HEK293 (cell line): Measurements from ENCODE around the gene HABP4.

Experiments used
- CTCF ChIA-PET: fragments of 350-600 bp; formaldehyde crosslinking; extraction: SDS; loops from one replicate; lab custom pipeline; 2021; ENCODE audit warnings: antibody characterized with exemption; lab: Yijun Ruan, JAX
- POLR2A ChIA-PET: fragments of 300-600 bp; formaldehyde crosslinking; extraction: SDS; loops from one replicate; lab custom pipeline; 2020; ENCODE audit warnings: antibody characterized with exemption, inconsistent platforms; lab: Yijun Ruan, JAX
- H3K27ac ChIP-seq: fragments of 200-500 bp; sonication (Bioruptor generic); 2 replicates; pipeline ENCODE4 v1.5.1; 2014; ENCODE audit warnings: low read depth, low read length, control low read depth, inconsistent platforms; ENCODE audit errors: extremely low read depth
- H3K36me3 ChIP-seq, 2 experiments: fragments of 200-500 bp in 1 of 2; sonication (Bioruptor generic) in 1 of 2; 1 replicate in 1 of 2; 2 replicates in 1 of 2; pipeline ENCODE4 v1.5.1; 2014 to 2017; ENCODE audit warnings: inconsistent platforms in 2 of 2, low read length in 2 of 2; ENCODE audit not compliant: control insufficient read depth in 2 of 2, insufficient read depth in 1 of 2
- H3K4me1 ChIP-seq: fragments of 200-500 bp; sonication (Bioruptor generic); 2 replicates; pipeline ENCODE4 v1.5.1; 2014; ENCODE audit warnings: mild to moderate bottlenecking, low read length, inconsistent platforms; ENCODE audit not compliant: control insufficient read depth, insufficient read depth
- H3K4me3 ChIP-seq: 2 replicates; pipeline ENCODE4 v1.5.1; 2011; ENCODE audit warnings: low read depth, mild to moderate bottlenecking, control low read depth, low read length, moderate library complexity
- H3K9me3 ChIP-seq: fragments of 200-500 bp; sonication (Bioruptor generic); 2 replicates; pipeline ENCODE4 v1.5.1; 2014; ENCODE audit warnings: low read depth, low read length, inconsistent platforms; ENCODE audit not compliant: control insufficient read depth, insufficient read depth
- GLIS1 ChIP-seq: fragments of 450-650 bp; formaldehyde crosslinking; IDR thresholded peaks from 2 replicates; pipeline ENCODE4 v1.5.1; 2016; ENCODE audit warnings: missing biosample characterization, missing genetic modification characterization
- KLF8 ChIP-seq: fragments of 450-650 bp; formaldehyde crosslinking; IDR thresholded peaks from 2 replicates; pipeline ENCODE4 v1.5.1; 2016; ENCODE audit warnings: missing biosample characterization, missing genetic modification characterization
- MZF1 ChIP-seq: fragments of 450-650 bp; formaldehyde crosslinking; IDR thresholded peaks from 2 replicates; pipeline ENCODE4 v1.5.1; 2017; ENCODE audit warnings: missing biosample characterization, missing genetic modification characterization, borderline replicate concordance
- OVOL3 ChIP-seq: fragments of 450-650 bp; formaldehyde crosslinking; IDR thresholded peaks from 2 replicates; pipeline ENCODE4 v1.5.1; 2016; ENCODE audit warnings: missing biosample characterization, missing genetic modification characterization
- SCRT2 ChIP-seq: fragments of 450-650 bp; formaldehyde crosslinking; IDR thresholded peaks from 2 replicates; pipeline ENCODE4 v1.5.1; 2016; ENCODE audit warnings: missing biosample characterization, missing genetic modification characterization
- ZFHX2 ChIP-seq: fragments of 450-650 bp; formaldehyde crosslinking; conservative IDR thresholded peaks from 2 replicates; pipeline ENCODE4 v1.5.1; 2016; ENCODE audit warnings: missing biosample characterization, missing genetic modification characterization
- ZFP3 ChIP-seq: fragments of 450-650 bp; formaldehyde crosslinking; IDR thresholded peaks from 2 replicates; pipeline ENCODE4 v1.5.1; 2016; ENCODE audit warnings: low read depth, missing biosample characterization, missing genetic modification characterization
- ZIC2 ChIP-seq: fragments of 450-650 bp; formaldehyde crosslinking; IDR thresholded peaks from 2 replicates; pipeline ENCODE4 v1.5.1; 2016; ENCODE audit warnings: missing biosample characterization, missing genetic modification characterization
- ZNF10 ChIP-seq: fragments of 450-650 bp; formaldehyde crosslinking; IDR thresholded peaks from 2 replicates; pipeline ENCODE4 v1.5.1; 2017; ENCODE audit warnings: missing biosample characterization, missing genetic modification characterization
- ZNF155 ChIP-seq: fragments of 450-650 bp; formaldehyde crosslinking; IDR thresholded peaks from 2 replicates; pipeline ENCODE4 v1.5.1; 2016; ENCODE audit warnings: missing biosample characterization, missing genetic modification characterization
- ZNF19 ChIP-seq: fragments of 450-650 bp; formaldehyde crosslinking; IDR thresholded peaks from 2 replicates; pipeline ENCODE4; 2016; ENCODE audit warnings: missing biosample characterization, missing genetic modification characterization, low read depth
- ZNF324 ChIP-seq: fragments of 450-650 bp; formaldehyde crosslinking; IDR thresholded peaks from 2 replicates; pipeline ENCODE4 v1.5.1; 2016; ENCODE audit warnings: missing biosample characterization, missing genetic modification characterization
- ZNF366 ChIP-seq: fragments of 450-650 bp; formaldehyde crosslinking; conservative IDR thresholded peaks from 2 replicates; pipeline ENCODE4 v1.5.1; 2016; ENCODE audit warnings: missing biosample characterization, missing genetic modification characterization
- ZNF391 ChIP-seq: fragments of 450-650 bp; formaldehyde crosslinking; IDR thresholded peaks from 2 replicates; pipeline ENCODE4 v1.5.1; 2016; ENCODE audit warnings: low read depth, missing biosample characterization, missing genetic modification characterization, borderline replicate concordance
- ZNF404 ChIP-seq: fragments of 450-650 bp; formaldehyde crosslinking; IDR thresholded peaks from 2 replicates; pipeline ENCODE4 v1.5.1; 2017; ENCODE audit warnings: missing biosample characterization, missing genetic modification characterization
- ZNF416 ChIP-seq: fragments of 450-650 bp; formaldehyde crosslinking; IDR thresholded peaks from 2 replicates; pipeline ENCODE4 v1.5.1; 2016; ENCODE audit warnings: missing biosample characterization, missing genetic modification characterization
- ZNF600 ChIP-seq: fragments of 450-650 bp; formaldehyde crosslinking; IDR thresholded peaks from 2 replicates; pipeline ENCODE4 v1.5.1; 2016; ENCODE audit warnings: missing biosample characterization, missing genetic modification characterization
- ZNF610 ChIP-seq: fragments of 450-650 bp; formaldehyde crosslinking; IDR thresholded peaks from 2 replicates; pipeline ENCODE4 v1.5.1; 2016; ENCODE audit warnings: missing biosample characterization, missing genetic modification characterization, borderline replicate concordance
- ZNF621 ChIP-seq: fragments of 450-650 bp; formaldehyde crosslinking; IDR thresholded peaks from 2 replicates; pipeline ENCODE4 v1.5.1; 2017; ENCODE audit warnings: missing biosample characterization, missing genetic modification characterization
- ZNF707 ChIP-seq: fragments of 450-650 bp; formaldehyde crosslinking; IDR thresholded peaks from 2 replicates; pipeline ENCODE4 v1.5.1; 2016; ENCODE audit warnings: missing biosample characterization, missing genetic modification characterization
- ZNF776 ChIP-seq: fragments of 450-650 bp; formaldehyde crosslinking; IDR thresholded peaks from 2 replicates; pipeline ENCODE4 v1.5.0; 2017; ENCODE audit warnings: missing biosample characterization, missing genetic modification characterization, borderline replicate concordance
- ZNF785 ChIP-seq: fragments of 450-650 bp; formaldehyde crosslinking; IDR thresholded peaks from 2 replicates; pipeline ENCODE4 v1.5.1; 2016; ENCODE audit warnings: missing biosample characterization, missing genetic modification characterization
- ZNF792 ChIP-seq: fragments of 450-650 bp; formaldehyde crosslinking; IDR thresholded peaks from 2 replicates; pipeline ENCODE4 v1.5.1; 2016; ENCODE audit warnings: missing biosample characterization, missing genetic modification characterization
- ZSCAN23 ChIP-seq: fragments of 450-650 bp; formaldehyde crosslinking; IDR thresholded peaks from 2 replicates; pipeline ENCODE4 v1.5.1; 2016; ENCODE audit warnings: missing biosample characterization, missing genetic modification characterization
- ZSCAN30 ChIP-seq: fragments of 450-650 bp; IDR thresholded peaks from 2 replicates; pipeline ENCODE4 v1.5.1; 2018; ENCODE audit warnings: missing biosample characterization, mild to moderate bottlenecking, missing genetic modification characterization, moderate library complexity
- ZXDB ChIP-seq: fragments of 450-650 bp; formaldehyde crosslinking; IDR thresholded peaks from 2 replicates; pipeline ENCODE4 v1.5.1; 2016; ENCODE audit warnings: missing biosample characterization, missing genetic modification characterization
- TF ChIP-seq, protein P1 (sequence below): fragments of 450-650 bp; formaldehyde crosslinking; IDR thresholded peaks from 2 replicates; pipeline ENCODE4 v1.5.0; 2017; ENCODE audit warnings: missing biosample characterization, missing genetic modification characterization, borderline replicate concordance
- TF ChIP-seq, protein P2 (sequence below): fragments of 450-650 bp; formaldehyde crosslinking; IDR thresholded peaks from 2 replicates; pipeline ENCODE4 v1.5.1; 2016; ENCODE audit warnings: missing biosample characterization, missing genetic modification characterization
- TF ChIP-seq, protein P3 (sequence below): fragments of 450-650 bp; formaldehyde crosslinking; IDR thresholded peaks from 2 replicates; pipeline ENCODE4 v1.5.1; 2016; ENCODE audit warnings: missing biosample characterization, missing genetic modification characterization
- TF ChIP-seq, protein P4 (sequence below): fragments of 450-650 bp; formaldehyde crosslinking; optimal IDR thresholded peaks from 2 replicates; pipeline ENCODE3; 2016; ENCODE audit warnings: missing biosample characterization, mild to moderate bottlenecking, missing genetic modification characterization
- TF ChIP-seq, protein P5 (sequence below): fragments of 450-650 bp; formaldehyde crosslinking; IDR thresholded peaks from 2 replicates; pipeline ENCODE4 v1.5.1; 2016; ENCODE audit warnings: missing biosample characterization, missing genetic modification characterization

Gene HABP4

DNA sequence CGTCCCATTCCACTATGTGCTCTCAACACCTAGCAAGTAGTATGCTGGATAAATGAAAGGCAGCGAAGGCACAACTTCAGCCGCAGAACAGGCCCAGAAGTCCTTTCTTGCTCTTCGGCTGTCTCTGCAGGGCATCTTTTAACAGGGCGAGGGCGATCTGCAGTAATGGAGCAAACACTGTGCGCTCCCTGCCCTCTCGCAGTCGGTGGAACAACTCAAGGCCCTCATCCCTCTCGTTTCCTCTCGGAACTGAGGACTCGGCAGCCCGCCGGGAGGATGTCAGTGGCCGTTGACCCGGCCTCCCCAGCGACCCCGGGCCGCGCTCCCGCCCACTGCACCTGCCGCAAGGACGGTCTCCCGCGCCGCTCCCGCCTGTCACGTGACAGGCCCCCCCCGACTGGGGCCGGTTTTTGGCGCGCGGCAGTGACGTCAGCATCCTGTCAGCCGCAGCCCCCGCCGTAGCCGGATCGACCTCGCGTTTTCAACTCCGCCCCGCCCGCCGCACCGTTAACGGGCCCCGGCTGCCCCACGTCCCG is 32.9 kb upstream of the HABP4 start:
- H3K36me3 ChIP-seq, result peaks cover 0 to 7% of the 10 kb centered on the region in 2 experiments; a peak in 2 of 3 replicates
- POLR2A ChIA-PET, result interaction anchor here (0.6 kb wide), 1 partner anchor 8 kb away, joined by 3 read pairs; no protein-coding TSS in a partner anchor
- no peaks in the 10 kb centered on the region for H3K9me3 ChIP-seq
- peaks cover 5% of the 10 kb centered on the region; the same call in 1 of the 2 replicates for H3K4me1 ChIP-seq
- CTCF ChIA-PET, result no interaction called here
- peak overlapping the region; percentile 70 for H3K4me3 ChIP-seq
- H3K27ac ChIP-seq, result peak overlapping the region; percentile 98; the same call in 1 of the 2 replicates
- TF ChIP-seq ZNF155 (tag by site-specific recombination), result no peak
- no peak for TF ChIP-seq ZNF707
- TF ChIP-seq ZNF416, result no peak
- TF ChIP-seq ZNF792 (tag by site-specific recombination), result no peak
- TF ChIP-seq ZNF391 (tag by site-specific recombination), result 0 out of 2 replicates have a peak, but pooled peaks have one; percentile 25
- TF ChIP-seq, protein P1, sequence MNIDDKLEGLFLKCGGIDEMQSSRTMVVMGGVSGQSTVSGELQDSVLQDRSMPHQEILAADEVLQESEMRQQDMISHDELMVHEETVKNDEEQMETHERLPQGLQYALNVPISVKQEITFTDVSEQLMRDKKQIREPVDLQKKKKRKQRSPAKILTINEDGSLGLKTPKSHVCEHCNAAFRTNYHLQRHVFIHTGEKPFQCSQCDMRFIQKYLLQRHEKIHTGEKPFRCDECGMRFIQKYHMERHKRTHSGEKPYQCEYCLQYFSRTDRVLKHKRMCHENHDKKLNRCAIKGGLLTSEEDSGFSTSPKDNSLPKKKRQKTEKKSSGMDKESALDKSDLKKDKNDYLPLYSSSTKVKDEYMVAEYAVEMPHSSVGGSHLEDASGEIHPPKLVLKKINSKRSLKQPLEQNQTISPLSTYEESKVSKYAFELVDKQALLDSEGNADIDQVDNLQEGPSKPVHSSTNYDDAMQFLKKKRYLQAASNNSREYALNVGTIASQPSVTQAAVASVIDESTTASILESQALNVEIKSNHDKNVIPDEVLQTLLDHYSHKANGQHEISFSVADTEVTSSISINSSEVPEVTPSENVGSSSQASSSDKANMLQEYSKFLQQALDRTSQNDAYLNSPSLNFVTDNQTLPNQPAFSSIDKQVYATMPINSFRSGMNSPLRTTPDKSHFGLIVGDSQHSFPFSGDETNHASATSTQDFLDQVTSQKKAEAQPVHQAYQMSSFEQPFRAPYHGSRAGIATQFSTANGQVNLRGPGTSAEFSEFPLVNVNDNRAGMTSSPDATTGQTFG (tag by site-specific recombination), result no peak
- TF ChIP-seq, protein P2, sequence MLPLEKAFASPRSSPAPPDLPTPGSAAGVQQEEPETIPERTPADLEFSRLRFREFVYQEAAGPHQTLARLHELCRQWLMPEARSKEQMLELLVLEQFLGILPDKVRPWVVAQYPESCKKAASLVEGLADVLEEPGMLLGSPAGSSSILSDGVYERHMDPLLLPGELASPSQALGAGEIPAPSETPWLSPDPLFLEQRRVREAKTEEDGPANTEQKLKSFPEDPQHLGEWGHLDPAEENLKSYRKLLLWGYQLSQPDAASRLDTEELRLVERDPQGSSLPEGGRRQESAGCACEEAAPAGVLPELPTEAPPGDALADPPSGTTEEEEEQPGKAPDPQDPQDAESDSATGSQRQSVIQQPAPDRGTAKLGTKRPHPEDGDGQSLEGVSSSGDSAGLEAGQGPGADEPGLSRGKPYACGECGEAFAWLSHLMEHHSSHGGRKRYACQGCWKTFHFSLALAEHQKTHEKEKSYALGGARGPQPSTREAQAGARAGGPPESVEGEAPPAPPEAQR (tag by site-specific recombination), result no peak
- TF ChIP-seq ZFHX2 (tag by site-specific recombination), result peak; percentile 68
- TF ChIP-seq KLF8 (tag by site-specific recombination), result peak; percentile 41; the same call in 1 of the 2 replicates
- TF ChIP-seq, protein P3, sequence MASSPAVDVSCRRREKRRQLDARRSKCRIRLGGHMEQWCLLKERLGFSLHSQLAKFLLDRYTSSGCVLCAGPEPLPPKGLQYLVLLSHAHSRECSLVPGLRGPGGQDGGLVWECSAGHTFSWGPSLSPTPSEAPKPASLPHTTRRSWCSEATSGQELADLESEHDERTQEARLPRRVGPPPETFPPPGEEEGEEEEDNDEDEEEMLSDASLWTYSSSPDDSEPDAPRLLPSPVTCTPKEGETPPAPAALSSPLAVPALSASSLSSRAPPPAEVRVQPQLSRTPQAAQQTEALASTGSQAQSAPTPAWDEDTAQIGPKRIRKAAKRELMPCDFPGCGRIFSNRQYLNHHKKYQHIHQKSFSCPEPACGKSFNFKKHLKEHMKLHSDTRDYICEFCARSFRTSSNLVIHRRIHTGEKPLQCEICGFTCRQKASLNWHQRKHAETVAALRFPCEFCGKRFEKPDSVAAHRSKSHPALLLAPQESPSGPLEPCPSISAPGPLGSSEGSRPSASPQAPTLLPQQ (tag by site-specific recombination), result peak; percentile 56
- TF ChIP-seq ZNF19 (tag by site-specific recombination), result no peak
- no peak for TF ChIP-seq ZSCAN23 (tag by site-specific recombination)
- peak; percentile 55 for TF ChIP-seq ZIC2 (tag by site-specific recombination)
- 0 out of 2 replicates have a peak, but pooled peaks have one; percentile 35 for TF ChIP-seq ZNF610 (tag by site-specific recombination)
- TF ChIP-seq ZNF366 (tag by site-specific recombination), result no peak
- TF ChIP-seq MZF1, result no peak
- TF ChIP-seq ZSCAN30, result no peak
- TF ChIP-seq SCRT2 (tag by site-specific recombination), result no peak
- TF ChIP-seq OVOL3 (tag by site-specific recombination), result no peak
- TF ChIP-seq ZNF10 (tag by site-specific recombination), result no peak
- TF ChIP-seq ZNF404 (tag by site-specific recombination), result no peak
- TF ChIP-seq, protein P4, sequence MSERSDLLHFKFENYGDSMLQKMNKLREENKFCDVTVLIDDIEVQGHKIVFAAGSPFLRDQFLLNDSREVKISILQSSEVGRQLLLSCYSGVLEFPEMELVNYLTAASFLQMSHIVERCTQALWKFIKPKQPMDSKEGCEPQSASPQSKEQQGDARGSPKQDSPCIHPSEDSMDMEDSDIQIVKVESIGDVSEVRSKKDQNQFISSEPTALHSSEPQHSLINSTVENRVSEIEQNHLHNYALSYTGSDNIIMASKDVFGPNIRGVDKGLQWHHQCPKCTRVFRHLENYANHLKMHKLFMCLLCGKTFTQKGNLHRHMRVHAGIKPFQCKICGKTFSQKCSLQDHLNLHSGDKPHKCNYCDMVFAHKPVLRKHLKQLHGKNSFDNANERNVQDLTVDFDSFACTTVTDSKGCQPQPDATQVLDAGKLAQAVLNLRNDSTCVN (tag by site-specific recombination), result peak; percentile 88
- 0 out of 2 replicates have a peak, but pooled peaks have one; percentile 54 for TF ChIP-seq ZNF324 (tag by site-specific recombination)
- TF ChIP-seq GLIS1 (tag by site-specific recombination), result peak; percentile 79
- no peak for TF ChIP-seq ZNF785 (tag by site-specific recombination)
- TF ChIP-seq ZNF600 (tag by site-specific recombination), result peak; percentile 21
- TF ChIP-seq ZXDB, result peak; percentile 64
- TF ChIP-seq ZFP3 (tag by site-specific recombination), result no peak
- no peak for TF ChIP-seq ZNF776 (tag by site-specific recombination)
- TF ChIP-seq, protein P5, sequence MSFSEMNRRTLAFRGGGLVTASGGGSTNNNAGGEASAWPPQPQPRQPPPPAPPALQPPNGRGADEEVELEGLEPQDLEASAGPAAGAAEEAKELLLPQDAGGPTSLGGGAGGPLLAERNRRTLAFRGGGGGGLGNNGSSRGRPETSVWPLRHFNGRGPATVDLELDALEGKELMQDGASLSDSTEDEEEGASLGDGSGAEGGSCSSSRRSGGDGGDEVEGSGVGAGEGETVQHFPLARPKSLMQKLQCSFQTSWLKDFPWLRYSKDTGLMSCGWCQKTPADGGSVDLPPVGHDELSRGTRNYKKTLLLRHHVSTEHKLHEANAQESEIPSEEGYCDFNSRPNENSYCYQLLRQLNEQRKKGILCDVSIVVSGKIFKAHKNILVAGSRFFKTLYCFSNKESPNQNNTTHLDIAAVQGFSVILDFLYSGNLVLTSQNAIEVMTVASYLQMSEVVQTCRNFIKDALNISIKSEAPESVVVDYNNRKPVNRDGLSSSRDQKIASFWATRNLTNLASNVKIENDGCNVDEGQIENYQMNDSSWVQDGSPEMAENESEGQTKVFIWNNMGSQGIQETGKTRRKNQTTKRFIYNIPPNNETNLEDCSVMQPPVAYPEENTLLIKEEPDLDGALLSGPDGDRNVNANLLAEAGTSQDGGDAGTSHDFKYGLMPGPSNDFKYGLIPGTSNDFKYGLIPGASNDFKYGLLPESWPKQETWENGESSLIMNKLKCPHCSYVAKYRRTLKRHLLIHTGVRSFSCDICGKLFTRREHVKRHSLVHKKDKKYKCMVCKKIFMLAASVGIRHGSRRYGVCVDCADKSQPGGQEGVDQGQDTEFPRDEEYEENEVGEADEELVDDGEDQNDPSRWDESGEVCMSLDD (tag by site-specific recombination), result no peak
- TF ChIP-seq ZNF621 (tag by site-specific recombination), result no peak
